ENCODE measurements around the gene TTC39A. TPM values are rescaled to one million over a fixed set of nuclear protein-coding genes. Genes with fewer than 3 reads are reported as not detected.
A peak's percentile ranks its signal among the peaks of the same experiment; 100 is the strongest.
"Not testable (repeated sequence)": the region's sequence is repeated elsewhere in the genome, so short reads cannot be mapped to it uniquely, and the experiment has no call there.

TTC39A gene
- total and polyA plus RNA-seq, 12 donors = 4.3 to 38.7 (median 20.4) TPM

DNA sequence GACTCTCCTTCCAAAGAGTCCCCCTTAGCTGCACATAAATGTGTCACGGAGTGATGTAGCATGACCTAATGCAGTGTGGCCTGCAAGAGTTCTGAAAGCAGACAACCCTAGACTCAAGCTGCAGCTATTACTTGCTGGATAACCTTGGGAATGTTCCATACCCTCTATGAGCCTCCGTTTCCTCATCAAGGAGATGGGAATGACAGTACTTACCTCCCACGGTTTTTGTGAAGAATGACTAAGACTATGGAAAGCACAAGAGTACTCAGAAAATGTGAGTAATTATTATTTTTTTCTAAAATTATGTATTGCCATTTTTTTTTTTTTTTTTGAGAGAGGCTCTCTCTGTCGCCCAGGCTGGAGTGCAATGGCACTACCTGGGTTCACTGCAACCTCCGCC, 3.0 kb downstream of the TTC39A start:
- no peak for ATAC-seq
- intact Hi-C loops (cut with DNase I) = no loop called here
- Histone ChIP-seq H3K4me3 (no peak overlapping the region), H3K27me3 (peaks cover 0 to 27% (median 7%) of the 10 kb centered on the region in 7 donors), H3K9me3 (no peaks in the 10 kb centered on the region), H3K4me1 (peaks cover 3 to 48% (median 20%) of the 10 kb centered on the region in 9 donors), H3K27ac (peak overlapping the region in 4 of 10 donors; percentile 68 to 88 (median 69)), H3K36me3 (no peaks in the 10 kb centered on the region)
- 77 to 80% methylated on average over 5 of the region's 5 CpGs for WGBS, 2 donors
- TF ChIP-seq, protein P1, sequence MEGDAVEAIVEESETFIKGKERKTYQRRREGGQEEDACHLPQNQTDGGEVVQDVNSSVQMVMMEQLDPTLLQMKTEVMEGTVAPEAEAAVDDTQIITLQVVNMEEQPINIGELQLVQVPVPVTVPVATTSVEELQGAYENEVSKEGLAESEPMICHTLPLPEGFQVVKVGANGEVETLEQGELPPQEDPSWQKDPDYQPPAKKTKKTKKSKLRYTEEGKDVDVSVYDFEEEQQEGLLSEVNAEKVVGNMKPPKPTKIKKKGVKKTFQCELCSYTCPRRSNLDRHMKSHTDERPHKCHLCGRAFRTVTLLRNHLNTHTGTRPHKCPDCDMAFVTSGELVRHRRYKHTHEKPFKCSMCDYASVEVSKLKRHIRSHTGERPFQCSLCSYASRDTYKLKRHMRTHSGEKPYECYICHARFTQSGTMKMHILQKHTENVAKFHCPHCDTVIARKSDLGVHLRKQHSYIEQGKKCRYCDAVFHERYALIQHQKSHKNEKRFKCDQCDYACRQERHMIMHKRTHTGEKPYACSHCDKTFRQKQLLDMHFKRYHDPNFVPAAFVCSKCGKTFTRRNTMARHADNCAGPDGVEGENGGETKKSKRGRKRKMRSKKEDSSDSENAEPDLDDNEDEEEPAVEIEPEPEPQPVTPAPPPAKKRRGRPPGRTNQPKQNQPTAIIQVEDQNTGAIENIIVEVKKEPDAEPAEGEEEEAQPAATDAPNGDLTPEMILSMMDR (IDR thresholded peaks at IDR 0.05) = no peak
- no peak for DNase-seq

DNA sequence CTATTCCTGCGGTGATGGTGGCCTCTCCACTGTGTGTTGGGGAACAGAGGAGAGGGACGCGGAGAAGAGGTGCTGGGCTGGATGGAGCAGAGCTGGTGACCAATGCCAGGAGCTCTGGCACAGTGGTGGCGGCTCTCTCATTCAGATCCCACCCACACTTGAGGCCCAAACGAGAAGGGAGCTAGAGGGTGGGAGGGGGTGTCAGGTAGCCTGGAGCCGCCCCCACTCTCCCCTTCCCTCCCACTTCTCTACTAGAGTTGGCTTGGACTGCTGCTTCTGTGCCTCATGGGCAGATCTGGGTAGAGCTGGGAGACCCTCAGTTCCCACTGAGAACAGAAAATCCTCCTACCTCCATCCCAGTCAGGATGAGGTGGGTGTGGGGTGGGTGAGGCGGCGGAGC, 3.5 kb downstream of the TTC39A start:
- ATAC-seq = peak in 6 of 8 donors; percentile 8 to 51 (median 34)
- TF ChIP-seq, protein P1 (IDR thresholded peaks at IDR 0.05) = no peak
- Histone ChIP-seq H3K9me3 (no peaks in the 10 kb centered on the region), H3K4me1 (peaks cover 3 to 47% (median 20%) of the 10 kb centered on the region in 9 donors), H3K36me3 (no peaks in the 10 kb centered on the region), H3K27ac (peak overlapping the region in 8 of 10 donors; percentile 5 to 88 (median 65)), H3K4me3 (no peak overlapping the region), H3K27me3 (peaks cover 0 to 27% (median 7%) of the 10 kb centered on the region in 7 donors)
- intact Hi-C loops (cut with DNase I) = no loop called here
- DNase-seq = no peak
- 57 to 65% methylated on average over 8 of the region's 8 CpGs for WGBS, 2 donors

DNA sequence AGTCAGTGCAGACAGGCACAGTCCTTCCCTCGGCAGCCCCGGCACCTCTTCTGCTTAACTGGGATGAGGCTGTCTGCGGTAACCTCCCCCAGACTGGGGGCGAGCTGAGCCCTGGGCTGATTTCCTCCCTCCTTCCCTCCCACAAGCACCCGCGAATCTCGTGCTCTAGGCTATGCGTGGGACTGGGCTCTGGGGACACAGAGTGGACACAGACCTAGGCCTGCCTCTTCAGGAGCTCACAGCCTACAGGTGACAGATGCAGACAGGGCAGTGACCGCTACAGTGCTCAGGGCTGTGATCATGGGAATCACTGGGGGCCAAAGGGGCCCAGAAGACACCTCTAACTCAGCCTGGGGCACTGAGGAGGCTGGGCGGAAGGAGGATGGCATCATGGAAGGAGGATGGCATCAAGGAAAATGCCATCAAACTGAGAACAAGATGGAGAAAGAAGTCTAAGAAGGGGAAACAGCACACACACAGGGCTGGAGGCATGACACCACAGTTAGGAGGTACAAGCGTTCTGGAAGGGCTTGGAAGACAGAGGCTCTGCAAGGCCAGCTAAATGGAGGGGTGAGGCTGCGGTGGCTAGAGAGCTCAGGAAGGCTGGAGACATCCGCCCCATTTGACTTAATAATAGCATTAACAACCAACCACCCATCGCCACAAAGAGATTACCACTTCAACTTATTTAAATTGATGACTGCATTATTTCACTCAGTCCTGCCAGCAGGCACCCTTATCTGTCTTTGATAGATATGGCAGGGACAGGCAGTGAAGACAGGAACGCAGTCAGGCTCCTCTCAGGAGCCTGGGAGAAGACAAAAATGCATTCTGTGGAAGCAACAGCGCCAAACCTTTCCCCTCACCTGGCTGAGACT, 4.2 kb downstream of the TTC39A start:
- intact Hi-C loops (cut with DNase I) = no loop called here
- Histone ChIP-seq H3K9me3 (no peaks in the 10 kb centered on the region), H3K27me3 (peaks cover 0 to 20% (median 6%) of the 10 kb centered on the region in 7 donors), H3K27ac (peak overlapping the region in 9 of 10 donors; percentile 13 to 88 (median 62)), H3K4me3 (no peak overlapping the region), H3K4me1 (peaks cover 3 to 40% (median 18%) of the 10 kb centered on the region in 9 donors), H3K36me3 (no peaks in the 10 kb centered on the region)
- 53 to 54% methylated on average over 16 of the region's 16 CpGs for WGBS, 2 donors
- DNase-seq = peak in 1 of 2 donors; percentile 24
- peak in 7 of 8 donors; percentile 20 to 78 (median 53) for ATAC-seq
- TF ChIP-seq, protein P1 (IDR thresholded peaks at IDR 0.05) = no peak

DNA sequence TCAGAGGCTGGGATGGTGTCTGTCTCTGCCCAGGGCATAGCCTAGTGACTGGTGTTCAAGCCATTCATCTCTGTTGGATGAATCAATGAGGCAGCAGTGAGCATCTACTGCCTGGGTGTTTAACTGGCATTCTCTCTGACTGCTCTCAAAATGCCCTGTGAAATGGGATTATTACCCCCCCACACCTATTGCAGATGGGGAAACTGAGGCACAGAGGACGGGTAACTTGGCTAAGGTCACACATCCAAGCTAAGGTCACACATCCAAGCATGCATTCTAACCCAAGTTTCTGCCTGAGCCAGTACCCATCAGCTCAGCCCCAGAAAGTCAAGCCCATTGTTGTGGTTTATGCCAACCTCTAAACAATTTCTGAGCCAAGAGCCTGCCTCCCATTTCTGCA, 5.0 kb downstream of the TTC39A start:
- Histone ChIP-seq H3K4me1 (peaks cover 3 to 34% (median 13%) of the 10 kb centered on the region in 9 donors), H3K4me3 (no peak overlapping the region), H3K27me3 (peaks cover 0 to 13% (median 4%) of the 10 kb centered on the region in 7 donors), H3K9me3 (no peaks in the 10 kb centered on the region), H3K27ac (peak overlapping the region in 4 of 10 donors; percentile 68 to 88 (median 69)), H3K36me3 (no peaks in the 10 kb centered on the region)
- intact Hi-C loops (cut with DNase I) = no loop called here
- ATAC-seq (no peak), DNase-seq (no peak)
- TF ChIP-seq, protein P1 (IDR thresholded peaks at IDR 0.05) = no peak
- whole genome bisulfite sequencing, 2 donors = 67 to 76% methylated on average over 1 of the region's 1 CpG

DNA sequence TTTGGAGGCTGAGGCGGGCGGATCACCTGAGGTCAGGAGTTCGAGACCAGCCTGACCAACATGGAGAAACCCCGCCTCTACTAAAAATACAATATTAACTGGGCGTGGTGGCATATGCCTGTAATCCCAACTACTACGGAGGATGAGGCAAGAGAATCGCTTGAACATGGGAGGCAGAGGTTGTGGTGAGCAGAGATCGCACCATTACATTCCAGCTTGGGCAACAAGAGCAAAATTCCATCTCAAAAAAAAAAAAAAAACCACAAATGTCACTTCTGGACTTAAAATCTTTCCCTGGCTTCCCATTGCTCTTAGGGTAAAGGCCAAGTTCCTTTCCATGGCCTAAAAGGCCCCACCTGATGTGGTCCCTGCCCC, 5.4 kb downstream of the TTC39A start:
- H3K36me3 ChIP-seq; H3K9me3 ChIP-seq; H3K4me3 ChIP-seq; DNase-seq; ATAC-seq; intact Hi-C loops (cut with DNase I): not testable (repeated sequence)
- H3K4me1 ChIP-seq = peaks cover 3 to 34% (median 12%) of the 10 kb centered on the region in 9 donors
- peak overlapping the region in 1 of 10 donors; percentile 88 for H3K27ac ChIP-seq
- 93 to 97% methylated on average over 8 of the region's 8 CpGs for WGBS, 2 donors
- peaks cover 0 to 13% (median 4%) of the 10 kb centered on the region in 7 donors for H3K27me3 ChIP-seq
